Cardiac muscle cell (in vitro differentiated cells and primary cell): Measurements from ENCODE around the gene METTL15. TPM values are rescaled to one million over a fixed set of nuclear protein-coding genes. Genes with fewer than 3 reads are reported as not detected.
"Not testable (repeated sequence)": the region's sequence is repeated elsewhere in the genome, so short reads cannot be mapped to it uniquely, and the experiment has no call there.

Experiments
- DNase-seq, 2 donors: peaks; one replicate each; pipeline versions ENCODE4 v3.0.0 to v3.0.0-alpha.2; 2010 to 2017; ENCODE audit warnings: low read depth in 1 of 2, low spot score in 1 of 2
- H3K27ac ChIP-seq: fragments of 200-600 bp; sonication (generic); 2 replicates; pipeline ENCODE4 v1.5.1; 2016
- H3K27me3 ChIP-seq: fragments of 200-600 bp; sonication (generic); 2 replicates; pipeline ENCODE4 v1.6.0; 2016; ENCODE audit warnings: control low read depth
- H3K36me3 ChIP-seq: fragments of 200-600 bp; sonication (generic); 2 replicates; pipeline ENCODE4 v1.5.1; 2016; ENCODE audit warnings: control low read depth
- H3K4me1 ChIP-seq: fragments of 200-600 bp; sonication (generic); 2 replicates; pipeline ENCODE4 v1.8.1; 2017; ENCODE audit warnings: low read depth, mild to moderate bottlenecking, mixed run types
- H3K4me3 ChIP-seq: fragments of 200-600 bp; sonication (generic); 2 replicates; pipeline ENCODE4 v1.5.1; 2016; ENCODE audit warnings: mild to moderate bottlenecking
- H3K9me3 ChIP-seq: fragments of 200-600 bp; sonication (generic); 2 replicates; pipeline ENCODE4 v1.5.1; 2017; ENCODE audit warnings: low read depth, mild to moderate bottlenecking, control low read depth
- CTCF ChIP-seq: IDR thresholded peaks from 2 replicates; pipeline ENCODE4 v1.5.1; 2012; ENCODE audit warnings: low read depth, mild to moderate bottlenecking, low read length
- polyA plus RNA-seq: library from polyadenylated mRNA; unstranded; fragments of >200 nt; fragmentation: Nextera tagmentation; extraction: Ambion mirVana; gene quantifications from 2 replicates; pipeline ENCODE4 v1.2.1, GENCODE V29; 2016
- total RNA-seq: library from RNA; depleted of rRNA; stranded (reverse); fragments of >200 nt; gene quantifications from 2 replicates; pipeline ENCODE4 v1.2.3, GENCODE V29; 2016

METTL15 gene
- total and polyA plus RNA-seq, 2 experiments from 2014 or later: 13.2 to 15.3 TPM

GRCh38 chr11:28250192-28250591, 142.0 kb downstream of the METTL15 start:
- H3K4me1 ChIP-seq: no peaks in the 10 kb centered on the region
- no peak overlapping the region for H3K27ac ChIP-seq
- H3K4me3 ChIP-seq: no peak overlapping the region
- no peak for TF ChIP-seq CTCF
- no peaks in the 10 kb centered on the region for H3K27me3 ChIP-seq
- no peaks in the 10 kb centered on the region for H3K9me3 ChIP-seq
- DNase-seq: no peak
- H3K36me3 ChIP-seq: no peaks in the 10 kb centered on the region

- no peak for DNase-seq
- TF ChIP-seq CTCF: no peak
- Histone ChIP-seq H3K36me3 (no peaks in the 10 kb centered on the region), H3K4me1 (no peaks in the 10 kb centered on the region), H3K27me3 (no peaks in the 10 kb centered on the region), H3K27ac (no peak overlapping the region), H3K4me3 (no peak overlapping the region), H3K9me3 (no peaks in the 10 kb centered on the region)
Observed at GRCh38 chr11:28251257-28251656, 143.1 kb downstream of the METTL15 start.

GRCh38 chr11:28257761-28258160, 149.6 kb downstream of the METTL15 start:
- no peak for DNase-seq
- H3K27me3 ChIP-seq: no peaks in the 10 kb centered on the region
- no peak overlapping the region for H3K27ac ChIP-seq
- H3K4me1 ChIP-seq: no peaks in the 10 kb centered on the region
- H3K9me3 ChIP-seq: no peaks in the 10 kb centered on the region
- no peak for TF ChIP-seq CTCF
- H3K4me3 ChIP-seq: no peak overlapping the region
- H3K36me3 ChIP-seq: no peaks in the 10 kb centered on the region

GRCh38 chr11:28259177-28259843, 151.1 kb downstream of the METTL15 start:
- no peak for TF ChIP-seq CTCF

GRCh38 chr11:28268925-28269324, 160.7 kb downstream of the METTL15 start:
- no peaks in the 10 kb centered on the region for H3K27me3 ChIP-seq
- no peak for DNase-seq
- H3K4me3 ChIP-seq: no peak overlapping the region
- H3K27ac ChIP-seq: no peak overlapping the region
- no peaks in the 10 kb centered on the region for H3K36me3 ChIP-seq
- H3K4me1 ChIP-seq: no peaks in the 10 kb centered on the region
- TF ChIP-seq CTCF: no peak
- H3K9me3 ChIP-seq: no peaks in the 10 kb centered on the region

More at GRCh38 chr11:28259177-28259843, 151.1 kb downstream of the METTL15 start:
- Histone ChIP-seq H3K27ac (no peak overlapping the region), H3K4me3 (no peak overlapping the region), H3K4me1 (no peaks in the 10 kb centered on the region), H3K9me3 (no peaks in the 10 kb centered on the region), H3K36me3 (no peaks in the 10 kb centered on the region), H3K27me3 (no peaks in the 10 kb centered on the region)
- DNase-seq: no peak

GRCh38 chr11:28269586-28269985, 161.4 kb downstream of the METTL15 start:
- TF ChIP-seq CTCF: no peak
- Histone ChIP-seq H3K36me3 (no peaks in the 10 kb centered on the region), H3K9me3 (no peaks in the 10 kb centered on the region), H3K27me3 (no peaks in the 10 kb centered on the region), H3K4me1 (no peaks in the 10 kb centered on the region), H3K4me3 (no peak overlapping the region), H3K27ac (no peak overlapping the region)
- DNase-seq: no peak

- H3K27ac ChIP-seq, H3K27me3 ChIP-seq, H3K9me3 ChIP-seq, DNase-seq, H3K36me3 ChIP-seq, H3K4me1 ChIP-seq, H3K4me3 ChIP-seq: not testable (repeated sequence)
Observed at GRCh38 chr11:28272247-28272646, 164.1 kb downstream of the METTL15 start.
